HG02943 (cell line): ENCODE results near the gene ZCCHC17.

Experiments
- ATAC-seq: cut with Tn5 transposase; IDR thresholded peaks from one replicate; pipeline ENCODE4 v1.9.1; 2021; ENCODE audit warnings: mild to moderate bottlenecking, low read depth, moderate library complexity; ENCODE audit not compliant: unreplicated experiment

The ZCCHC17 gene

GRCh38 chr1:31302709-31303441 lies 6.0 kb downstream of the ZCCHC17 start:
- ATAC-seq, result no peak

- ATAC-seq, result no peak
These were observed 9.4 kb downstream of the ZCCHC17 start for GRCh38 chr1:31306278-31306677.

- ATAC-seq, result no peak
These were observed 11.2 kb downstream of the ZCCHC17 start for GRCh38 chr1:31308036-31308435.

DNA sequence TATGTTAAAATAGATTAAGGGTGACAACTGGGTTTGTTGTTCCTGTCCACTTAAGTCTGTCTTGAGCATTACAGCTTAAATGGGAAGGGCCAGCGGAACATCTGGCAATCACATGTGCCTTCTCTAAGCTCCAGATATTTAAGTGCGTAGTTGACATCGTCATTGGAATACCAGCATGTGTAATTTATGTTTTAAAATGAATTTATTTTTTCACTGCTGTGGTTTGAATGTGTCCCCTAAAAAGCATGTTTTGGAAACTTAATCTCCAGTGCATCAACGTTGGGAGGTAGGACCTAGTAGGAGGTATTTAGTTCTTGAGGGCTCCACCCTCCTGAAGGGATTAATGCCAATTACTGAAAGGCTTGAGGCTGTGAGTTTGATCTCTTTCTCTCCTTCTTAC lies 13.4 kb downstream of the ZCCHC17 start:
- no peak for ATAC-seq

DNA sequence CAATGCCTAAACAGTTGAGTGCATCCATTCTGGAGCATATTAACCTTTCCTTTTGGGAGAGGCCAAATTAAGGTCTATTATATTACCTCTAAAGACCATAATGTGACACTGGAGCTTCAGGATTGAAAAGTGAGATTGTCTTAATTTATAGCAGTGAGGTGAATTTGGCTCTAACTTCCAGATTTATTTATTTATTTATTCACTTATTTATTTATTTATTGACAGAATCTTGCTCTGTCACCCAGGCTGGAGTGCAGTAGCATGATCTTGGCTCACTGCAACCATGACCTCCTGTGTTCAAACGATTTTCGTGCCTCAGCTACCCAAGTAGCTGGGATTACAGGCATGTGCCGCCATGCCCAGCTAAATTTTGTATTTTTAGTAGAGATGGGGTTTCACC lies 19.1 kb downstream of the ZCCHC17 start:
- no peak for ATAC-seq

DNA sequence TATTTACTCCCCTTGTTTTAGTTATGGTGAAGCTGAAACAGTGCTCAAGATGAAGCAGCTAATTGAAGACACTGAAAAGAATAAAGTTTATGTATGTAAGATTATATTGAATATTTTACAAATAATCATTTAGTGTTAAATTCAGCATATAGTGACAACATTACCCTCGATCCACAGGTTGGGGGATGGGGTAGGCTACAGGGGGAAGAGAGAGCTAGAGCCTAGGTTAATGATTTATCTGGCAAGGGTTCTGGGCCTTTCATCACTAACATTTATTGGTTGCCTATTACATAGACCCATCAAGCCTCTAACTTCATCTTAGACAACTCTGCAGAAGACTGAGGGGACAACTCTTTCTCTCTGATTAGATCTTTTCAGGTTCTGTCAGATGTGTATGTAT lies 21.3 kb downstream of the ZCCHC17 start:
- ATAC-seq, result no peak

GRCh38 chr1:31324093-31324492 lies 27.3 kb downstream of the ZCCHC17 start:
- no peak for ATAC-seq

GRCh38 chr1:31324992-31325391 lies 28.2 kb downstream of the ZCCHC17 start:
- no peak for ATAC-seq

DNA sequence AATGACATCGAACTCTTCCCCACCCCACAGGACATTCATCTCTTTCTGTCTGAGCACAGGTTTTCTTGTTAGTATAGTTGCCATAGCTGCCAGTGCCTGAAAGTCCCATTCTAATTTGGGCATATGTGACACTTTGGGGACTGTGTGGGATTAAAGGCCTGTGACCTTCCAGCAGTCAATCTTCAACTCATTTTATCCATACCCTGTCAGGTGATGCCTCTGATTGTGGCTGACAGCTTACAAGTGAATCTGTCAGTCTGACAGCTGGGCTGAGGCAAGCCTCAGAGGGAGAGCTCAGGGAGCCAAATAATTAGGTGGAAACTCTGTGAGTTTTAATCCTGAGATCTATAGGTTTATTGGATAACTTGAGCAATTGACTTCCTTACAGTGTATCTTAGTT lies 29.6 kb downstream of the ZCCHC17 start:
- ATAC-seq, result no peak

DNA sequence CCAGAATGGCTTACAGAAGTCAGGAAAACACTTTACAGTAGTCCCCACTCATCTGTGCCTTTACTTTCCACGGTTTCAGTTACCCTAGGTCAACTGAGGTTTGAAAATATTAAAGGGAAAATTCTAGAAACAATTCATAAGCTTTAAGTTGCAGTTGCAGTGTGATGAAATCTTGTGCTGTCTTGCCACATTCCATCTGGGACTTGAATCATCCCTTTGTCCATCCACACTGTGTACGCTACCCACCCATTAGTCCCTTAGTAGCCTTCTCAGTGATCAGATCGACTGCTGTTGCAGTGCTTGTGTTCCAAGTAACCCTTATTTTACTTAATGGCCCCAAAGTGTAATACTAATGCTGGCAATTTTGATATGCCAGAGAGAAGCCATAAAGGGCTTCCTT lies 30.5 kb downstream of the ZCCHC17 start:
- ATAC-seq, result no peak

DNA sequence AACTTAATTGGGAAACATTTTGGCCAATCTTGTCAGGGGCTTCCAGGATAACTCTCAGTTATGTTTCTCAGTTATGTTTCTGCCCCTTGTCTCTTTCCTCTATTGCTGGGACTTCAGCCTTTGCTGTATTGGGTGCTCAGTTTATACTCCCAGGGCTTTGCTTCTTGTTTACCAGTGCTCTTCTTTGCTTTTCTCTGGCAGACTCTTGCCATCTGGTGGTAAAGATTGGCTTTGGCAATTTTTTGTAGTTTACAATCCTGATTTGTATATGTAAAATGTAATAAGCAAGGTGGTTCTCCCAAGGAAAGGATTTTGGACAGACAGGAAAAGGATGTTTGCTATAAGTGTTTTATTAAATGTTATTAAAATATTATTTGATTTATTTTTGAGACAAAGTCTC lies 38.2 kb downstream of the ZCCHC17 start:
- no peak for ATAC-seq

GRCh38 chr1:31336687-31337467 lies 40.0 kb downstream of the ZCCHC17 start:
- no peak for ATAC-seq

GRCh38 chr1:31344503-31344902 lies 47.7 kb downstream of the ZCCHC17 start:
- ATAC-seq, result no peak

GRCh38 chr1:31345635-31346034 lies 48.8 kb downstream of the ZCCHC17 start:
- ATAC-seq, result no peak

DNA sequence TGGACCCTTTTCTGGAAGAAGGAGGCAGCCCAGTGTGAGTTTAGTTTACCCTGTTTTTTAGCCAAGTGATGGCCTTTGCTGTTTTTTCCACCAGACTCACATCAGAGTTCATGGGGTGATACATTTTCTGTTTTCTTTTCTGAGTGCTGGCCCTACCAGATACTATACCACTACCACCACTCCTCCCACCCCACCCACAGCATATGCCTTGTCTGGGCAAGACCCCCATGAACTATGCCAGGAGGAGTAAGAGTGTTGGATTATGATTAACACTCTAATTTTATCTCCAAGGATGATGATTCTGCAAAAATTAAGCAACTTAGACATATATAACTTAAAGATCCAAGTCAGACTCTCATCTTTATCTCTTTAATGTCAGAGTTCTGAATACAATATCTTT lies 50.0 kb downstream of the ZCCHC17 start:
- ATAC-seq, result no peak

DNA sequence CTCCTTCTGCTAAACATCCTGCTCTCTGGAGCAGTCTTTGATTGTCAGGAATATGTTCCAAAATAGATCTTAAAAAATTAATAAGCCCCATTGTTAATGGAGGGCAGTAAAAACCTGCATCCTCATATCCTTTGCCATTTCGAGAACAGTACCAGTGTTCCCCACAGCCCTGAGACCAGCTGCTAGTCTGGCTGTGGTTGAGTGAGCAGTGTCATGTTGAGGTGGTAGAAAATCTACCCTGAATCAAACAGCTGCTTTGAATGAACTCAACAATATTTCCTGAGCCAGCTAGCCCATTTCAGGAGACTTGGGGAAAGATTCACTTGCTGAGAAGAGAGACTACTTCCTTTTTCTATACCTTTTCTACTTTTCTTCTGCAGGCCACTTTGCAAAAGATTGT lies 51.6 kb downstream of the ZCCHC17 start:
- no peak for ATAC-seq

DNA sequence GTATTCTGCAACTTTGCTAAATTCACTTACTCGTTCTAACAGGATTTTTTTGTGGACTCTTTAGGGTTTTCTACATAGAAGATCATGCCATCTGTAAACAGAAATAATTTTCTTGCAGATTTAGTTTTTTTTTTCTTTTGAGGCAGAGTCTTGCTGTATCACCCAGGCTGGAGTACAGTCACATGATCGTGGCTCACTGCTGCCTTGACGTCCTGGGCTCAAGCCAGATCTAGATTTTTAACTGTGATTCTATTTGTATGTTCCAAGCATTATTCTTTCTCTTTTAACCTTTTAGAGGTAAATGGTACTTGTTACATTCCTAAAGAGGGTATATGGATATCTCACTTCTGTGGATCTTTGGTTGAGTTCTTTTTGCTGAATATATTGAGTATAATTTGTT lies 57.5 kb downstream of the ZCCHC17 start:
- ATAC-seq, result no peak

DNA sequence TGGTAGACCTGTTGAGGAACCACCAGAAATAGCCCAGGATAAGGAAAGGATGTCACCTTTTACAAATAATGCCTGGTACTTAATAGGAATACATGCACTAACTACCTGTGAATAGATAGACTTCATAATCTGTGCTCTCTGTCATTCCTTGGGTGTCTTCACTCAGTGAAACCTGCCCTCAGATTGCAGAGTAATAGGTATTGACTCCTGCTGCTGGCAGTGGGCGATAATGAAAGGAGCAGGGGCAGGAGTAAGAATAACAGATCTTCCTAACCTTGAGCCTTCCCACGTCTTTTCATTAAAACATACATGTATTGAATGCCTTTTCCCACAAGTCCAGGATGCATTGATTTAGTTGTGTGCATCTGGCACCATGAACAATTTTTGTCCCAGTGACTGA lies 59.6 kb downstream of the ZCCHC17 start:
- no peak for ATAC-seq

DNA sequence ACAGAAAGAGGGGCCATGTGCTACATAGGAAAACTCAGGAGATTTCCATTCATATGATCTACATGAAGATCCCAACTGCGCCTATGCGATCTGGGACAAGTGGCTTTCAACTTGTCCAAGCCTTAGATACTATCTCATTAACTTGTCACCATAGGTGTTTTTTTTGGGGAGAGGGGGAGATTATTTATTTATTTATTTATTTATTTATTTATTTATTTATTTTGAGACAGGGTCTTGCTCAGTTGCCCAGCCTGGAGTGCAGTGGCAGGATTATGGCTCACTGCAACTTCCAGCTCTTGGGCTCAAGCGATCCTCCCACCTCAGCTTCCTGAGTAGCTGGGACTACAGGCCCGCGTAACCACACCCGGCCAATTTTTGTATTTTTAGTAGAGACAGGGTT lies 64.8 kb downstream of the ZCCHC17 start:
- no peak for ATAC-seq

GRCh38 chr1:31362032-31362431 lies 65.2 kb downstream of the ZCCHC17 start:
- no peak for ATAC-seq

GRCh38 chr1:31364561-31365250 lies 67.9 kb downstream of the ZCCHC17 start:
- ATAC-seq, result no peak

- no peak for ATAC-seq
These were observed 70.0 kb downstream of the ZCCHC17 start for GRCh38 chr1:31366796-31367195.
